NCI-H1436 (cell line): ENCODE data around the gene DNAJC18.

ENCODE experiments used
- DNase-seq: peaks from one replicate; lab custom pipeline; 2025; lab: John Stamatoyannopoulos, UW

Gene DNAJC18

DNA sequence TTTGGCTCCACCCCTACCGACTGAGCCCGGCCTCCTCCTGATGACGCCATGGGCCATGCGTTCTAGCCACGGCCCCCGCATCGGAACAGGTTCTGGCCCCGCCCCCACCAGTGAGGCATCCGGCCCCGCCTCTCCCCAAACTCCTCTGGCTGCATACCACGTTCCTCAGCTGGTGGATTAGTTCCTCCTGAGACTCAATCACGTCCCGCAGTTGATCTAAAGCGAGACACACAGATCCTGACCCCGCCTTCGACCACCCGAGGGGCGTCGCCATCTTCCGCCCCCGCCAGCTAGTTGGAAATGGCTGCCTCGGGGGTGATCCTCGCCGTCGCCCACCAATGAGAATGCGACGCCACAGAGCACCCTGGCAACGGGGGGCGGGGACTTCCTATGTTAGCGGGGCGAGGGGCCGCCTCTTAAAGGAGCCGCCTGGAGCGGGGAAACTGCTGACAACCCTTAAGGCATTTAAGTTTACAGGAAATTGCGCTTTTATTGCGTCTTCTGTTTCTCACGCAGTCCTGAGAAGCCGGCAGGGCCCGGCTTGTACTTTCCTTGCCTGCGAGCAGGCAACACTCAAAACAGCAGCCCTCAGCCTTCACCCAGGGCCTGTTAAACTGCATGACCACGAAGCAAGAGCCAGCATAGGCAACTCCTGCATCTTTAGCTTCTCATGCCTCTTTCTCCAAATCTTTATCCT lies 35.4 kb downstream of the DNAJC18 start, which contains the start of gene SPATA24:
Gene SPATA24 (minus strand): TSS at position 303 of the 697 bp plus-strand sequence. CDS start 29 bp downstream, at position 274.
- peak; percentile 94 for DNase-seq

- no peak for DNase-seq
Measured at GRCh38 chr5:139403418-139403786, 35.9 kb downstream of the DNAJC18 start.

DNA sequence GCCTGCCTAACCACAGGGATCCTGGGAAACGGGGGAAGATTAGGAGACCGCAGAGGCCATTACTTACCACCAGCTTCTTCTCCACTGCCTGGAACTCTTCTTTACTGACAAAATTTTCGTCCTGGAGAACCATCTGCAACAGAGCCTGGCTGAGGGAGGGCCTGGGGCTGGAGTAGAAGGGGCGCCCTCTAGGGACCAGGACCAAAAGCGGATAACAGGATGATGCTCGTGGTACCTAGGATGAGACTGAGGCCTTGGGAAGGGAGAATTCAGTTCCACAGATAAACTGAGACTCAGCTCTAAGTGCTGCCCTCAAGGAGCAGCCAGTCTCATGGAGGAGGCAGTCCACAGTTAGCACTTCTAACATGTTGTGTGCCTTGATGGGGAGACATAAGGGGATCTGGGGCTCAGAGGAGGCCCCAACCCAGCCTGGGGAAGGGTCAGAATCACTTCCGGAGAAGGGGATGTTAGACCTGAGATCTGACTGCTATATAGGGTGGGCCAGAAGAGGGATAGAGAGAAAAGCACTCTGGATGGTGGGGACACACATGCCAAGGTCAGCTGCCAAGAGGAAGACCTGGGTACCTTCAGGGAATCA lies 36.7 kb downstream of the DNAJC18 start:
- DNase-seq: peak; percentile 14

GRCh38 chr5:139401546-139401945 lies 37.8 kb downstream of the DNAJC18 start:
- DNase-seq: no peak

DNA sequence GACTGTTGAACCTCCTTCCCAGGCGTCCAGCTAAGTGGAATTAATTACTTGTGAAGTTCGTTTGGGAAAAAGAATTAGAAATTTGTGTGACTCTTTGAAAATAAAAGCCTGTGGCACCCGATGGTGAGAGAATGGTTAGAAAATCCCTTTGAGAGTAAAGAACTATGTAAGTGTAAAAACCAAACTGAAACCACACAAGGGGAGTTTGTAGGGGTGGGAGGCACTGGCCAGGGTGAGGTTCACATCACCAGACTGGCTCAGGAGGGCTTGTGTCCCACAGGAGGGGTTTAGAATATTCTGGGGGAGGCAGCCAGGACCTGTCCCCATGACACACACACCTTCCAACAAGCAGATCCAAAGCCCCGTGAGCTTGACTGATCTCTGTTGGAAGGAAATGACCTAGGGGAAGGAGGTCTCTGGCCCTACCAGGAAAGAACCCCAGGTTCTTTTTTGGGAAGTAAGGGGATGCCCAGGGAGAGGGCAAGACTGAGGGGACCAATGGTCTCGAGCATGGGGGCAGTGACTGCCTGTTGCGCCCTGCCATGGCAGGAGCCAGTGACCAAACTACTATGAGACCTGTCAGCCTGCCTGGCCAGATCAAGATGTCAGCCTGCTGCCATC lies 39.7 kb downstream of the DNAJC18 start:
- DNase-seq: no peak

DNA sequence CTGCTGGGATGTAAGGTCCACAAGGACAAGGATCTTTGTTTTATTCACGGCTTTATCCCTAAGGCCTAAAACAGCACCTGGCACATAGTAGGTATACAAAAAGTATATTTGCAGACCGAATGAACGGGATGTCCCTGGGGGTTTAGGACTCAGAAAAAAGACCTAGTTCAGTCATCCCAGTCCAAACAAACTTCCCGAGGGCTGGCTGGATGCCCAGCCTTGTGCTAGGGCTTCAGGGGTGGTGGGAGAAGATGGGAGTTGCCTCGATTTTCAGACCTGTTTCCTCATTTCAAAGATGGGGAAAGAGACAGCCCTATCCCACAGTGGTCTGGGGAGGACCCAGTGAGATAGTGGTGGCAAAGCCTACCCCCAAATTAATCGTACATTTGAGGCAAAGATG lies 41.4 kb downstream of the DNAJC18 start:
- DNase-seq: no peak

DNA sequence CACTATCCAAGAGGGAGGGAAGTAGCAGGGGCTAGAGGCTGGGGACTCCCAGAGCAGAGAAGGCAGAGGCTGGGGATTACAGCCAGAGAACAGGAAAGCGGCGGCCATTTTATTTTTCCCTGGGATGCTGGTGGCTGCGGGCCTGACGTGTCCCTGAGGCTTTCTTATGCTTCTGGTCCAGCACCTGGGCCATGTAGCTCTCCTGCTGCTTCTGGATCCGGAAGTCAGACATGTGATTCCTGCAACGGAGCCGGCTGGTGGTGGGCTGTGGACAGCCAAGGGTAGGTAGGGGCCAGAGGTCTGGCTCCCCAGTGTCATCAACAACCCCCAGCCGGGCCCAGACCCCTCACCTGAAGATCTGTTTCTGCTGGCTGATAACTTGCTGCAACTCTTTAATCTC lies 42.6 kb downstream of the DNAJC18 start:
- no peak for DNase-seq

DNA sequence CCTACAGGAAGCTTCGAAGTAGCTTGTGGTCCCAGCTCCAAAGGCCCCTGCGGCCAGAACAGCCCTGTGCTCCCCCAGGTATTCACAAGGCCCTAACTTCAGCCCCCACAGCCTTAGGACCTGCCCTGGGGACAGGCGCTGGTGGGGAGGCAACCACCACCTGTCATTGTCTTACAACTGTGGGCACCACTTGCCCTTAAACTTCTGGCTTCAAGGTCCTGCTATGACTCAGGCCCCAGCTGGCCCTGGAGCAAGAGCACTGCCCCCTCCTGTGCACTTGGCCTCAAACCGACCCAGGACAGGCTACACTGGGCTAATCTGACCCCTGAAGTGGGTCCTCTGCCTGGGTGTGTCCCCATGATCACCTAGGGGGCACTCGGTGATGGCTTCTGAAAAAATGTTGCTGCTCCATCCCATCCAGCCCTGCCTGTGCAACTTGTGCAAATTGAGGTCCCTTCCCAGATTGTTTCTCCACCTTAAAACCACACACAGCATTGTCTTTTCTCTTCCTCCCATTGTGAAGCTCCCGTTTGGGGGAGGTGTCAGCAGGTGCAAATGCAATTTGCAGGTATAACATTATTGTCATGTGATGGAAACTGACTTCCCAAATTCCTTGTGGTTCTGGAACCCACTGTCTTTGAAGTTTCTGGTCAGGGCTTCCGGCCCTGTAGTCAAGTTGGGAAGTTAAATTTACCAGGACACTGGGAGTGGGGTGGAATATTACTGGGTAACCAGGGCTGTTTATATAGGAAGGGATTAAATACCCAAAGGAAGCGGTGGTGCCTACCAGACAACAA lies 43.3 kb downstream of the DNAJC18 start:
- DNase-seq: no peak

DNA sequence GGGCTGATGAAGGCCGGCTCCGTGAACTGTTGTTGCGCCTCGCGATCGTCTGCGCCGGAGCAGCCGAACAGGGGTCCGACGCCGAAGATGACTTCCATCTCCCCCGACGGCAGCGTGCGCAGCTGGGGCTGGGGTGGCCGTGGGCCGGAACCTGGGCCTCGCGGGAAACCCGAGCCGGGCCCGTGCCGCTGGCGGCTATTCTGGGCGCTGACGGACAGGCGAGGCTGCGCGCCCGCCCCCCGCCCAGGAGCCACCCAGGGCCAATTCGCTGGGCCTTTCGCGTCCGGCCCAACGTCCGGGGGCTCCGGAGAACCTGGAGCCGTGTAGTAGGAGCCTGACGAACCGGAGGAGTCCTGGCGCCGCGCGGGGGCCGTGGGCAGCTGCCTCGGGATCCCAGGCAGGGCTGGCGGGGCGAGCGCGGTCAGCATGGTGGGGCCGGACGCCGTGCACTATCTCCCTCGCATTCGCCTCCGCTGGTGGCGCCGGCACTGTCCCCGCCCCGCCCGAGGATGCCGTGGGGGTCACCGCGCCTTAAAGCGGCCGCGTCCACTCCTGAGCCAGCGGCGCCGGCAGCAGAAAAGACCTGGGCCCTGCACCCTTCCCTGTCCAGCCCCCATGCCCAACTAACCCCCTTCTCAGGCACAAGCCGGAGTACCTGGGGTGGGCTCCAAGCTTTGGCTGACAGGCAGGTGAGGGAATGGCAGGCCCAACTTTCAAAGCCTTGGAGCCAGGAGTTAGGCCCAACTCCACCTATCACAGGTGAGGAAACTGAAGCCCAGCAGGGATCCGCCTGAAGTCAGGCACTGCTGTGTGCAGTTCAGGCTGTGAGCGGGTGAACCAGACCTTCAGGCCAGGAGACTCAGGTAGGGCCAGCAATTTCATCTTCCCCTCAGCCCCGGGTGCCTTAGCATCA lies 44.4 kb downstream of the DNAJC18 start, which contains the start of gene PROB1:
Gene PROB1 (minus strand): TSS at position 451 of the 913 bp plus-strand sequence. CDS start 23 bp downstream, at position 428.
- DNase-seq: no peak

DNA sequence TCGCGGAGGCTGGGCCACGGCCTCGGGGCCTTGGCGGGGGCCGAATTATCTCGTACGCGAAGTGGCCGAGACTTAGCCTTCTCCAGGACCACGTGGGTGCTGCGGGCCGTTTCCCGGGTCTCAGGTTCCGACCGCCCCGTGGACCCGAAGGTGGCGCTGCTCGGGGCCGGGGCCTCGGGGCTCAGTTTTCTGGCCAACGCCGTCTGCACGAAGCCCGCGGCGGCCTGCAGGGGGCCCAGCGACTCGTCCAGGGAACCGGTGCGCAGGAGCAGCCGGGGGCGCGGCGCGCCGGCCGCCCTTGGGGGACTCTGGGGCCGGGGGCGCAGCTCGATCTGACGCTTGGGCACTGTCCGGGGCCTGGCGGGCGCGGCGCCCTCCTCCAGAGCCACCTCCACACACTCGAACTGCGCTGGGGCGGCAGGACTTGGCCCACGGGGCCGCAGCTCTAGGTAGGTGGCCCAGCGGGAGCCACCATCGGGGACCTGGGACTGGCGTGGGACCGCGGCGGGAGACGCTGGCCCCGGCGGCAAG lies 45.1 kb downstream of the DNAJC18 start:
- DNase-seq: no peak

- DNase-seq: no peak
Measured at GRCh38 chr5:139393497-139394122, 45.7 kb downstream of the DNAJC18 start.

- peak; percentile 52 for DNase-seq
Measured at GRCh38 chr5:139392678-139393496, 46.4 kb downstream of the DNAJC18 start.

GRCh38 chr5:139392324-139392677 lies 47.0 kb downstream of the DNAJC18 start:
- DNase-seq: no peak

DNA sequence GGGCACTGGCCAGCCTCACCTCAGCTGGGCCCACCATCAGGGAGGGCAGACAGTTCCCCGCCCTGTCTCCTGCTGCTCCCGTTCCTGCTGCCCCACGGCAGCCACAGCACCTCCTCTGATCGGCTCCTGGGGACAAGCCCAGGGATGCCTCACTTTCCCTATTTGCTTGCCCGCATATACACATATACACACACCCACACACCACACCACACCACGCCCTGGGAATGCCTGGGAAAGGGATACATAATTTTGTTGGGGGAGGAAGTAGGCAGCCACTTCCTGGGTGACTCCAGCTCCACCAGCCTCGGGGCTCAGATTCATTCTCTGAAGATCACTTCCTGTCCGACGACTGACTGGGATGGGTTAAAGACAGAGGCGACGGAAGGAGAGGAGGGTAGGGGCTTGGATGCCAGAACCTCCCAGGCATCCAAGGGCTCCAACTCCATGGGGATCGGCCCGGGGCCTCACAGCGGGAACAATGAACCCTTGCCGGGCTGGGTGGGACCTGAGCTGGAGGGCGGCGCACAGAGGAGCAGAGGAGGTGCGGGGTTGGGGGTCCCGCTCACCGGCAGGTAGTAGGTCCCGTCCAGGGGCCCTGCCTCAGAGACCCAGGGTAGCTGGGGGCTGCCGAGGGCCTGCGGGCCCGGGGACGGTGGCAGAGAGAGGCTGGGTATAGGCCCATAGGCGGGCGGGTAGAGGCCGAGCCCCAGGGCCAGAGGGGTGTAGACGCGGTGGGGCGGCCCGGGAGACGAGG lies 47.6 kb downstream of the DNAJC18 start:
- DNase-seq: no peak

GRCh38 chr5:139390639-139391569 lies 48.4 kb downstream of the DNAJC18 start:
- DNase-seq: no peak

DNA sequence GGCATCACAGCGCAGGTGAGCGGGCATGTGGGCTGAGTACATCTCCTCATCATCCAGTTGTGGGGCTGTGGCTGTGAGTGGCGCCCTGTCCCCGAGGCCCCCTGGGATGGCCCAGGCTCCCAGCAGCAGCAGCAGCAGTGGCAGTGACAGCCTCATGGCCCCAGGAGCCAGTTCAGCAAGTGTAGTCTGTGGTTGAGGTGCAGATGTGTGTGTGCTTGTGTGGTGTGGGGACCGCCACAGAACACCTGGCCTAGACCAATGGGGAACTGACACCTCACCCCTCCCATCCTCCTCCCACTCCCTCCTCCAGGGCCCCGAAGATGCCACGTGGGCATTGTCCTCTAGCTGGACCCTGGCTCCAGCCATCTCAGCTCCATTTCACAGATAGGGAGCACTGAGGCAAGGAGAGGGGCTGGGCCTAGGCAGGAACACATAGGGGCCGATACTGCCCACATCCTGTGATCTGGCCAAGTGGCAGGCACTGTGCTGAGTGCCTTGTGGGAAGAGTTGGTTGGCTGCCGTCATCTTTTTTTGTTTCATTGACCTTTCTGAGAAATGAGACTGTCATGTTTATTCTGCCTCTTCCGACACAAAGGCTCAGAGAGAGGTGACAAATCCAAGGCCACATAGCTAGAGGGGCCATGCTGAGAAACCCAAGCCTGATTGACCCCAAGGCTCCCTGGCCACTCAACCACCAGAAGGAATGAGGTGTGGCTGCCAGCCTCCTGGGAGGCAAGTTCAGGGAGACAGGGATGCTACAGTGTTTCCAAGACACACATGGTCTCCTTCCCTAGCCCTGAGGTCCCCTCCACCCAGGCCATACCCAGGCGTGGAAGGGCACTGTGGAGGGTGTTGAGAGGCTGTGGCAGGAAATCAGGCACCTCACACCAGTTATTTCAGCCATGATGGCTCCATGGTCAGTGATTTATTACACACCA lies 49.4 kb downstream of the DNAJC18 start, which contains the start of gene MZB1:
Gene MZB1 (minus strand): TSS at position 213 of the 938 bp plus-strand sequence. CDS start 57 bp downstream, at position 156.
- no peak for DNase-seq
